Measurements from ENCODE around the gene RAB43. TPM values are rescaled to one million over a fixed set of nuclear protein-coding genes. Genes with fewer than 3 reads are reported as not detected.

Gene RAB43
- total RNA-seq, 1 donor from 2014 or later, result 3.9 TPM

- no peak for DNase-seq
Measured at GRCh38 chr3:129060276-129061022, 61.2 kb downstream of the RAB43 start, which contains the start of gene GP9. Gene GP9, plus strand, starts transcription at chr3:129060779. Its CDS starts 961 bp downstream, at chr3:129061740.

- no peak for DNase-seq
Measured at GRCh38 chr3:129059311-129059958, 62.2 kb downstream of the RAB43 start.

DNA sequence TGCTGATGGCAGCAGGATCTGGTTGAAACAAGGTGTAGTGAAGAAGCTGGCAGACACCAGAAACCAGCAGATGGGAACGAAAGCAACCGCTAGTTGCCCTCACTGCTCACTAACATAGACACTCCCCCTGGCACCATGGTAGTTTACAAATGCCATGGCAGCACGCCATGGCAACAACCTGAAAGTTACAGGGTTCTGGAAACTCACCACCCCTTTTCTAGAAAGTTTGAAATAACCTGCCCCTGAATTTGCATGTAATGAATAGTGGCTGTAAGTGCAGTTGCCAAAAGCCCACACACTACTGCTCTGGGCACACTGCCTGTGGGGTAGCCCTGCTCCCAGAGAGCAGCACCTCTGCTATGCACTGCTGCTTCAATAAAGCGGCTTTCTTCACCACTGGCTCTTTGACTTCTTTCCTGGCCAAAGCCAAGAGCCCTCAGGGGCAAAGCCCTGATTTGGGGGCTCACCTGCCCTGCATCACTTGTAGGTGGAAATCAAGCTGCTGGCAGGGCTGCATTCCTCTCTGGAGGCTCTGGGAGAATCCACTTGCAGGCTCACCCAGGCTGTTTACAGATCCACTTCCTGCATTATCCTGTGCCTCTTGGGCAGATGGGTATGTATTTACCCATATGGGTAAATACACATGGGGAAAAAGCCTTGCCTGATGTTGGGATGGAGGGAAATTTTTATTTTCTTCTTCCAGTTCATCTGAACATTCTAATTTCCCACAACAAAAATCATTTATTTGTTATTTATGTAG is 63.0 kb downstream of the RAB43 start:
- DNase-seq, result no peak

- no peak for DNase-seq
Measured at GRCh38 chr3:129057249-129057648, 64.4 kb downstream of the RAB43 start.

DNA sequence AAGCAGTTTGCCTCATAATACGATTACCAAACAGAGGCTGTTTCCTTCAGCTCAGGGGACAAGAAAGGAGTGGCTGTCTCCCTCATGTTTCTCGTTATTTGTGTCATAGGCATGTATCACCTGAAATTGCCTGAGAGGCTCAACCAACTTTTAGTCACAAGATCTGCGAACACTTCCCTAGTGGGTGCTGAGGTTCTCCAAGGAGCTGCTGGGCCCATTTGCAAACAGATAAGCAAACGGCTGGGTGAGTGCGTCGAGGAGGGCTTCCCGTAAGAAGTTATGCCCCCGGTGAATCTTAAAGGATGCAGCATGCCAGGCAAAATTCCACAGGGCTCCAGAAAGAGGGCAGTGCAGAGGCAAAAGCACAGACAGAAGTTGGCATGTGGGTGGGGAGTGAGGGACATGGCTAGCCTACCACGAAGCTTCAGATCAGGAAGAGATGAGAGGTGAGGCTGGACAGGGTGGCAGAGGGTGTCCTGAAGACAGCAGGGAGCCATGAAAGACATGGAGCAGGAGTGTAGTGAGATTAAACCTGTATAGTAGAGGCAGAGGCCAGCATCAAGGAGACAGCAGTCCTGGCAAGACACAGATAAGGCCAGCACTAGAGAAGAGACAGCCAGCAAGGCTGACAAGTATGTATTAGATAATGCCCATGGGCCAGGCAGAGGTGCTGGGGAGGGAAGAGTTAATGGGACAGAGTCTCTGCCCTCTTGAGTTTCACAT is 65.0 kb downstream of the RAB43 start:
- DNase-seq, result no peak

GRCh38 chr3:129054605-129055104 is 66.9 kb downstream of the RAB43 start:
- DNase-seq, result no peak

DNA sequence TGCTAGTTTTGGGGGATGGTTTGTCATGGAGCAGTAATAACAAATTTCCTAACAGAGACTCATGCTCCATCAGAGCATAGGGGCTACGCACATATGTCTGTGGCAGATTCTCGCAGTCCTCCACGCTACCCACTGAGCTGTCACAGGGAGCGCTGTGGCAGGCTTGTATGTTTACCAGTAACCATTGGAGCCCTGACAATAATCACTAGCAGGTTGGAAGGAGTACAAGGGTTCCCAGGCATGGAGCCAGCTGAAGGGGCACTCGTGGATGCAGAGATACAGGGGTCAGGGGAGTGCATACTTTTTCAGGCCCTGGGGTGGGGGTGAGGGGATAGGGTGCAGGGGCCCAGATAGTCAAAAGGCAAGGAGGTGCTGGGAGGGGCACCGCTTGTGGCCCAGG is 68.9 kb downstream of the RAB43 start:
- no peak for DNase-seq

GRCh38 chr3:129051871-129052340 is 69.7 kb downstream of the RAB43 start:
- DNase-seq, result no peak

DNA sequence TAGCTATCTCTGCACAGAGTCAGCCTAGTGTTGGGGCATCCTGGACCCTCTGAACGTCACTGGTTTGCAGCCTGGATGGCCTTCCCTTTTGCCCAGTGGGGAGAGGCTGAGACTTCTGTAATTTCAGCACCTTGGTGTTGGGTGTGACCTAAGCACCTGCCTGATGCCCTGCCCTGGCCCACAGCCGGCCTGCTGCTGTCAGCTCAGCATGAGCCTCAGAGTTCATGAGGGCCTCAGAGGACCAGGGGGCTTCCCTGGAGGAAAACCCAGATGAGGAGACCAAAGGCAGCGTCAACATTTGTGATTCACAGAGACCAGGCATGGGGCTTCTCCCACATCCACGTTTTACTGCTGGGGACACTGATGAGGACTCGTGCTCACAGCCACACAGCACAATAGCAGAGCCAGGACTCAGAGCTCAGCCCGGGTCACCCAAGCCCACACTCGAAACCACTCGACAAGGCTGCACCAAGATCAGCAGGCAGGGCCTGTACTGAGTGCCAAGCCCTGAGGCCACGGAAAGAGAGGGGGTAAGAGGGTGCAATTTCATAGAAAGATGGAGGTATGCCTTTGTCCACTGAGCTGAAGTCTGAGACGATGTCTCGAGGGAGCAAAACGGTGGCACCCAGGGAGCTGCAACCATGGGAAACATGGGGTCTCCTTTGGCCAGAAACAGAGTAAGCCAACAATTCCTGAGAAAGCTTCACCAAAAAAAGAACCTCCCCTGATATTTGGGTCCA is 70.9 kb downstream of the RAB43 start:
- DNase-seq, result no peak

GRCh38 chr3:129047553-129047839 is 74.1 kb downstream of the RAB43 start:
- no peak for DNase-seq

DNA sequence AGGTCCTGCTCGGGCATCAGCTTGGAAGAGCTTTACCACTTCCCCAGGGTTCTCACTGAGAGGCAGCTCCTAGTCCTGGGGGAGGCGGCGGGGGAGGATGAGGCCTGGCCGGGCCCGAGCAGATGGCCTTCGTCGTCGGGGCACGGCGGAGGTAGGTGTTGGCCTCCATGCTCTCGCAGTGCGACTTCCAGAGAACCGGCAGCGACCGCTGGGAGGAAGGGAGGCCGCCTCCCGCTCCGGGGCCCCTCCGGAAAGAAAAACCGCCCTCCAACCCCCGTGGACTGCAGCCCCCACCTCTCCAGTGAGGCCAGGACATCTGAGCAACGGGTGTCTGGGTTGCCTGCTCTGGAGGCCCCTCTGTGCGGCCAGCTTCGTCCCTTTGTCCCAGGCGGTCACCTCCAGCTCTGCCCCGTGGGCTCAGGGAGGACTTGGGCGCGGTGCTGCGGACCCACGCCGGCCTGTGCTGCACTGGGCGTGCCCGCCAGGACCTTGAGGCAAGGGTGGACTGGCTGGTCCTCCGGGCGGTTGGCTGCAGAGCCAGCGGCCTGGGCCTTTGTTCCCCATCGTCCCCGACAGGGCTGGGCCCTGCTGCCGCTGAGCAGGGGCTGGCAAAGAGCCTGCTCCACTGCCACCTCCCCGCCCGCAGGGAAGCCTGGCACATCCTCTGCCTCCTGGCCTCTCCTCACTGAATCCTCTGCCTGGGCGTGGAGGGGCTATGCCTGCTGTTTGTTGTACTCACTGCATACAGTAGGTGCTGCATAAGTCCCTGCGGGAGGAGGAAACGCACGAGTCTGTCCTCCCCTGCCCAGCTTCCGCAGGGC is 74.7 kb downstream of the RAB43 start:
- DNase-seq, result no peak

DNA sequence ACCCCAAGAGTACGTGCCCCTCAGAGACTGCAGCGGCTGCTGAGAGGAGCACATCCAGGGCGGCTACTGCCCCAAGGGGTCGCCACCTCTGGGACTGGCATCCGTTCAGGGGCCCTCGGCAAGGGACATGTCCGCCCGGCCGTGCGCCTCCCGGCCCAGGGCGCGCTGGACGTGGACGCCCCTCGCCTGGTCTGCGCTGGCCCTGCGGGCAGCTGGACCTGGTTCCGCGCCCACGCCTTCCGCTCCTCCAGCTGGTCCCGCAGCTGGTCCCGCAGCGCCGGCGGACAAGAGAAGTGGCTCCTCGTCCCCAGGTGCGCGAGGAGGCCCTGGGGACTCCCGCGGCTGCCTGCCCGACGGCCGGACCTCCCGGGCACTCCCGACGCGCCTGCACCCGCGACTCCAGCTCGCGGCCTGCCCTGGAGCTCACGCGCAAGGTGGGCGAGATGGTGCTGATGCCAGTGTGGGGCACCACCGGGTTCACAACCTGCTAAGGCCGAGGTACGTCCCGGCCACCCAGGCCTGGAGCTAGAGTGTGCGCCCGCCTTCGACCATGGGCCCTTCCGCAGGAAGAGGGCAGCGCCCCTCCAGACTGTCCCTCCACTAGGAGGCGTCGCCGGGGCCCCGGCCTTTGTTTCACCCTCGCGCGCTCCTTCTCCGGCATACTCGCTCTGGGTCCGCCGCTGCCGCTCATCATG is 75.4 kb downstream of the RAB43 start:
- DNase-seq, result no peak

- no peak for DNase-seq
Measured at GRCh38 chr3:129045675-129046036, 75.9 kb downstream of the RAB43 start.

DNA sequence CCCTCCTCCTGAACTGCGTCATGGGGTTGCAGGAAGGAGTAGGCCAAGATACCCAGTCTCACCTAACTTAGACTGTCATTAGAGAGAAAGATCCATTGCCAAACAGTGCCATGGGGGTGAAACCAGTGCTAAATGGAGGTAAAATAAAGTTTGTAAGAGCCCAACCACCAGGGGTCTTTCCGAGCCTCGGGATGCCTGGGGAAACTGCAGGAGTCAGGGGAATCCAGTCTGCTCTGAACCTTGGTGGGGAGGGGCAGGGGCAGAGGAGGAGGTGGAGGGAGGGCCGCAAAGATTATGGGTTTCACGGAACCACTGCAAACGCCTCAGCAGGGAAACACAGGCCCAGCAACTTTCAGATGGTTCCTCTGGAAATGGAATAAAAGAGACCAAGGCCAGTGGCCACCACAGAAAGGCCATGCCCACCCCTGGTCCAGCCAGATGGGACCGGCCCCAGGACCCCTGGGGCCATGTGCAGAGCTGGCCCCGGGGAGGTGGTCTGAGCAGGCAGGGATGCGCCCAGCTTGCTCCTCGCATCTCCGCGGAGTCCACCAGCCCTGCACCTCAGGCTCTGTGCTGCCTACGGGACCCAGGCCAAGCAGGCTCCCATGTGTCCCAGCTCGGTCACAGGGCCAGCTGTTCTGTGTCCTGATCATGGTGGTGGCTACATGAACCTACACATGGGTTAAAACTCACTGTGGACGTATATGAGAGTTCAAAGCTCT is 80.9 kb downstream of the RAB43 start:
- DNase-seq, result no peak

GRCh38 chr3:129040039-129040336 is 81.6 kb downstream of the RAB43 start:
- no peak for DNase-seq

DNA sequence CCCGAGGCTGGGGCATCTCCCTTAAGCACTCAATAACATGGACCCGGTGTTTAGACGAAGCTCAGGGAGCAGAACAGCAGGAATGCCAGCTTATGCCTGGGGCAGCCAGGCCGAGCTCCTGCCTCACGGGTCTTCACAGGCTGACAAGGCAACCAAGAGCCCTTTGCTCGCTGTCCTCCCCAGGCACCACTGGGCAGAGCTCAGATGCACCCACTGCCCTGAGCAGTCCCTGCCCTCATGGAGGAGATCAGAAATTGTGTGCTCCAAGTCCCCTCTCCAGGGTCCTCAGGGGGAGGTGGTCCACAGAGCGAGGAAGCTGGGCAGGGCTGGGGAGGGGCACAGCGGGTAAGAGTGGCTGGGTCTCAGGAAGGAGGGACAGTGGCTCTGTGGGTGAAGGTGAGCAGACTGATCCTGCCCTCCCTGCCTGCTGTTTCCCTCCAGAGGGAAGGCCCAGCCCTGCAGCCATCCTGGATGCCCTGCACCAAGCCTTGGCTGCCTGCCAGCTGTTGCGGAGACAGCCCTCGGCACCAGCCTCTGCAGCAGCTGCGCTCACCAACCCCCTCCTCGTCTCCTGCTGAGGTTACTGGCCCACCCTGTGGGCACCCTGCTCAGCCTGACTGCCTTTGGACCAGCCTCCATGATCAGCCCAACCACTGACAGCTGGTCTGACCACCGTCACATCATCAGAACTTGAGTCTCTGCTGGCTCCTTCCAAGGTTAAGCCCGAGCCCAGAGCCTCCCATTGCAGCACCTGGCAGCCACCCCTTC is 82.1 kb downstream of the RAB43 start:
- DNase-seq, result no peak

DNA sequence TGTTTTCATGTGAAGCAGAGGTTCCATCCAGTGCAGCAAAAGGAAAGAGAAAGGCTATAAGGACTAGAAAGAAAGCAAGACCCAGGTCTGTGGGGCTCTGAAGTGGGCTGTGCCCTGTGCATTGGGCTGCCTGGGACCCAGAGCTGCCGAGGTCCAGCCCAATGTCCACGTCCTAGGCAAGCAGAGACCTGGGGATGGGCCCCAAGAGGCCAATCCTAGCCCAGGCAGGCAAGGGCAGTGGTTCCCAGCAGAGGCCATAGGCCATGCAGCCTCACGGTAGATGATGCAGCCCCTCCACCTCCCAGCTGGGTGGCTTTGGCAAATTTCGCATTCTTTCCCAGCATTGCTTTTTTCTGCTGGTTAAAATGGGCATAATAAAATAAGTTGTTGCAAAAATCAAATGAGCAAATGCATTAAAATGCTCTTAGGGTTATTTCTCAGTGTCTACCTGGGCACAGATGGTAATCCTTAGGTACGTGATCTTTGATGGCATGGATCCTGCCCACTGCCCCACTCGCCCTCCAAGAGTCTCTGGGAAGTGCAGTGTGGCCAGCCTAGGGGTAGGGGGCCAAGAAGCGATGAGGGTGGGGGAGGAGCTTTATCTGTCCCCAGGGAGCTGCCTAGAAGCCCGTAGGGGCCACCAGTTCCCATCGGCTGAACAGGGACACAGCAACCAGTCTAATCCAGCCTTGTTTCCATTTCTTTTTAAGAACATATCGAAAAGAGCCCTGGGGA is 83.3 kb downstream of the RAB43 start:
- DNase-seq, result no peak

Measured in skin of body (tissue), 2 donors.